Fibroblast of skin of right biceps (primary cell): ENCODE measurements around the gene GOLGA8B.
"Not testable (repeated sequence)": the region's sequence is repeated elsewhere in the genome, so short reads cannot be mapped to it uniquely, and the experiment has no call there.

ENCODE experiments used
- DNase-seq: peaks from one replicate; pipeline ENCODE4 v3.0.0-alpha.2; 2013

The GOLGA8B gene

GRCh38 chr15:34594361-34594760 is 10.9 kb upstream of the GOLGA8B start:
- no peak for DNase-seq

GRCh38 chr15:34591306-34591705 is 7.9 kb upstream of the GOLGA8B start:
- DNase-seq: no peak

GRCh38 chr15:34588046-34588674 is 4.7 kb upstream of the GOLGA8B start:
- DNase-seq: peak; percentile 84

GRCh38 chr15:34585966-34586365 is 2.5 kb upstream of the GOLGA8B start:
- DNase-seq: not testable (repeated sequence)

GRCh38 chr15:34584996-34585395 is 1.5 kb upstream of the GOLGA8B start:
- no peak for DNase-seq

- DNase-seq: no peak
These were observed 848 bp upstream of the GOLGA8B start for GRCh38 chr15:34584330-34584668.

- DNase-seq: peak; percentile 15
These were observed 735 bp downstream of the GOLGA8B start for GRCh38 chr15:34582461-34583371.

GRCh38 chr15:34581687-34582460 is 1.6 kb downstream of the GOLGA8B start:
- DNase-seq: not testable (repeated sequence)

- DNase-seq: no peak
These were observed 2.4 kb downstream of the GOLGA8B start for GRCh38 chr15:34581043-34581365.

- DNase-seq: not testable (repeated sequence)
These were observed 3.0 kb downstream of the GOLGA8B start for GRCh38 chr15:34580251-34581042.

GRCh38 chr15:34578283-34578674 is 5.2 kb downstream of the GOLGA8B start:
- DNase-seq: no peak

- DNase-seq: not testable (repeated sequence)
These were observed 5.7 kb downstream of the GOLGA8B start for GRCh38 chr15:34577658-34578282.

- DNase-seq: not testable (repeated sequence)
These were observed 8.4 kb downstream of the GOLGA8B start for GRCh38 chr15:34575035-34575434.

GRCh38 chr15:34572921-34573320 is 10.5 kb downstream of the GOLGA8B start:
- DNase-seq: not testable (repeated sequence)

GRCh38 chr15:34572019-34572641 is 11.3 kb downstream of the GOLGA8B start:
- not testable (repeated sequence) for DNase-seq

- DNase-seq: not testable (repeated sequence)
These were observed 13.6 kb downstream of the GOLGA8B start for GRCh38 chr15:34569670-34570396.

GRCh38 chr15:34567174-34567573 is 16.3 kb downstream of the GOLGA8B start:
- DNase-seq: not testable (repeated sequence)

GRCh38 chr15:34564711-34565110 is 18.7 kb downstream of the GOLGA8B start:
- DNase-seq: not testable (repeated sequence)

GRCh38 chr15:34560814-34561213 is 22.6 kb downstream of the GOLGA8B start:
- not testable (repeated sequence) for DNase-seq

GRCh38 chr15:34559764-34560163 is 23.7 kb downstream of the GOLGA8B start:
- DNase-seq: not testable (repeated sequence)

GRCh38 chr15:34555162-34555561 is 28.3 kb downstream of the GOLGA8B start:
- not testable (repeated sequence) for DNase-seq
